Measurements from ENCODE around the gene REEP3. TPM values are rescaled to one million over a fixed set of nuclear protein-coding genes. Genes with fewer than 3 reads are reported as not detected.

REEP3 gene
- total and polyA plus RNA-seq, 2 of the 8 experiments (the other 6 are each of a cell fraction or from before 2014, with no cell fraction given) = 5.8 to 31.5 TPM

- TF ChIP-seq CHD7 (IDR thresholded peaks at IDR 0.05; ENCODE audit: insufficient replicate concordance, low read length) (no peak), SIX5 (IDR thresholded peaks at IDR 0.05; ENCODE audit: low read depth, low read length) (no peak), KDM5A (IDR thresholded peaks at IDR 0.05; ENCODE audit: low read length) (no peak), JUN (IDR thresholded peaks at IDR 0.05; ENCODE audit: low read depth, low read length) (no peak), SIN3A (conservative IDR thresholded peaks at IDR 0.05 in 1 of 2, IDR thresholded peaks at IDR 0.05 in 1 of 2; ENCODE audit: low read depth in 1 of 2, low read length in 2 of 2) (no peak), CREB1 (IDR thresholded peaks at IDR 0.05) (no peak), SRF (IDR thresholded peaks at IDR 0.05; ENCODE audit: low read depth, low read length) (no peak), YY1 (IDR thresholded peaks at IDR 0.05; ENCODE audit: low read depth, low read length) (no peak), NRF1 (IDR thresholded peaks at IDR 0.05; ENCODE audit: low read depth, low read length) (no peak)
- TF ChIP-seq, protein P1, sequence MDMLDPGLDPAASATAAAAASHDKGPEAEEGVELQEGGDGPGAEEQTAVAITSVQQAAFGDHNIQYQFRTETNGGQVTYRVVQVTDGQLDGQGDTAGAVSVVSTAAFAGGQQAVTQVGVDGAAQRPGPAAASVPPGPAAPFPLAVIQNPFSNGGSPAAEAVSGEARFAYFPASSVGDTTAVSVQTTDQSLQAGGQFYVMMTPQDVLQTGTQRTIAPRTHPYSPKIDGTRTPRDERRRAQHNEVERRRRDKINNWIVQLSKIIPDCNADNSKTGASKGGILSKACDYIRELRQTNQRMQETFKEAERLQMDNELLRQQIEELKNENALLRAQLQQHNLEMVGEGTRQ (IDR thresholded peaks at IDR 0.05; ENCODE audit: low read length) = no peak
These were observed 79.3 kb downstream of the REEP3 start (continued) for GRCh38 chr10:63600540-63600939.

Data from H1 (cell line).